ENCODE data around the gene DERL3. TPM values are rescaled to one million over a fixed set of nuclear protein-coding genes. Genes with fewer than 3 reads are reported as not detected.

Gene DERL3
- total RNA-seq, 1 donor from 2014 or later: 0.49 TPM

Small RNA genes within 50 kb of the gene (small RNA-seq; reads per million reads assigned to genes)
- not detected for gene RN7SL268P (ENCODE audit: low replicate concordance)

Other genes starting within 250 kb of the DERL3 start
- gene DRICH1, start 206.7 kb downstream of the DERL3 start, total RNA-seq: 0.49 TPM
- gene RGL4, start 148.0 kb downstream of the DERL3 start, total RNA-seq: not detected
- 4.4 TPM for gene ZNF70, start 87.9 kb downstream of the DERL3 start, total RNA-seq
- gene VPREB3, start 84.6 kb downstream of the DERL3 start, total RNA-seq: not detected
- gene C22orf15, start 76.0 kb downstream of the DERL3 start, total RNA-seq: 0.25 TPM
- gene CHCHD10, start 71.0 kb downstream of the DERL3 start, total RNA-seq: 5.4 TPM
- 12.8 TPM for gene MMP11, start 66.2 kb downstream of the DERL3 start, total RNA-seq
- 30.0 TPM for gene SMARCB1, start 52.0 kb downstream of the DERL3 start, total RNA-seq
- 7.6 TPM for gene SLC2A11, start 18.9 kb upstream of the DERL3 start, total RNA-seq
- gene MIF, start 55.4 kb upstream of the DERL3 start, total RNA-seq: 77.7 TPM
- gene GSTT2B, start 122.2 kb upstream of the DERL3 start, total RNA-seq: 0.74 TPM
- not detected for gene DDTL, start 127.9 kb upstream of the DERL3 start, total RNA-seq
- 56.1 TPM for gene DDT, start 135.4 kb upstream of the DERL3 start, total RNA-seq
- not detected for gene GSTT2, start 141.1 kb upstream of the DERL3 start, total RNA-seq
- gene GSTT4, start 166.4 kb upstream of the DERL3 start, total RNA-seq: not detected
- 41.3 TPM for gene CABIN1, start 172.3 kb upstream of the DERL3 start, total RNA-seq